GM12878 (cell line): ENCODE measurements around the gene HVCN1. TPM values are rescaled to one million over a fixed set of nuclear protein-coding genes. Genes with fewer than 3 reads are reported as not detected.
A peak's percentile ranks its signal among the peaks of the same experiment; 100 is the strongest.

ENCODE experiments used
- ATF2 ChIP-seq: IDR thresholded peaks from 2 replicates; pipeline ENCODE4 v1.6.1; 2012; ENCODE audit warnings: low read length, inconsistent platforms
- CTCF ChIP-seq, 3 experiments: IDR thresholded peaks in 2 of 3; conservative IDR thresholded peaks in 1 of 3; 2 replicates each; pipeline ENCODE4 v1.5.1; 2011; ENCODE audit warnings: low read depth in 3 of 3, low read length in 3 of 3, mild to moderate bottlenecking in 3 of 3, control low read depth in 2 of 3, moderate library complexity in 2 of 3, inconsistent platforms in 1 of 3, mixed read lengths in 1 of 3; ENCODE audit not compliant: control insufficient read depth in 2 of 3, insufficient read depth in 1 of 3; ENCODE audit errors: extremely low read depth in 1 of 3
- NR2F1 ChIP-seq: fragments of 450-650 bp; conservative IDR thresholded peaks from 2 replicates; pipeline ENCODE4 v1.6.1; 2017; ENCODE audit warnings: mild to moderate bottlenecking
- PKNOX1 ChIP-seq: fragments of 450-650 bp; IDR thresholded peaks from 2 replicates; pipeline ENCODE4 v1.6.1; 2016; ENCODE audit warnings: mild to moderate bottlenecking
- YY1 ChIP-seq: IDR thresholded peaks from 2 replicates; pipeline ENCODE4 v1.6.1; 2011; ENCODE audit warnings: low read depth, mild to moderate bottlenecking, low read length
- polyA plus RNA-seq, 11 experiments: library from polyadenylated mRNA; depleted of rRNA in 4 of 11; unstranded in 6 of 11; stranded (reverse) in 5 of 11; fragments of >200 nt; fragmentation: Nextera tagmentation in 4 of 11; fragmentation: Illumina TruSeq in 1 of 11; extraction: Ambion mirVana in 4 of 11; extraction: Trizol in 1 of 11; gene quantifications; 1 replicate in 1 of 11; 2 replicates in 10 of 11; pipeline versions ENCODE4 v1.2.1 to v1.2.3, GENCODE V29; 2011 to 2016; ENCODE audit warnings: inconsistent platforms in 2 of 11, missing spikeins in 2 of 11, low read depth in 1 of 11
- total RNA-seq, 4 experiments: library from RNA; depleted of rRNA in 3 of 4; stranded (reverse); fragments of >200 nt in 3 of 4; fragmentation: Illumina TruSeq in 1 of 4; extraction: Trizol in 1 of 4; gene quantifications; 2 replicates each; pipeline versions ENCODE4 v1.2.1 to v1.2.3, GENCODE V29; 2013 to 2021

The HVCN1 gene
- total and polyA plus RNA-seq, 10 of the 15 experiments (the other 5 are each of a cell fraction or from before 2014, with no cell fraction given) = 27.8 to 181 (median 103) TPM

GRCh38 chr12:110668480-110669192 is 20.3 kb downstream of the HVCN1 start (continued):
- TF ChIP-seq CTCF (IDR thresholded peaks at IDR 0.05 in 2 of 3, conservative IDR thresholded peaks at IDR 0.05 in 1 of 3; ENCODE audit: control insufficient read depth in 2 of 3, extremely low read depth in 1 of 3, insufficient read depth in 1 of 3, low read depth in 3 of 3, low read length in 3 of 3) = peak in 1 of 3 experiments; percentile 17; a peak in 1 of 6 replicates
- no peak for TF ChIP-seq ATF2
- peak; percentile 80 for TF ChIP-seq PKNOX1
- 0 out of 2 replicates have a peak, but pooled peaks have one; percentile 5 for TF ChIP-seq YY1
- TF ChIP-seq NR2F1 = peak; percentile 50; the same call in 1 of the 2 replicates
